Kidney capillary endothelial cell (primary cell): Measurements from ENCODE around the gene FAM163B.

Experiments
- DNase-seq: peaks from one replicate; pipeline ENCODE4 v3.0.0-alpha.2; 2018; ENCODE audit warnings: low spot score

FAM163B gene

DNA sequence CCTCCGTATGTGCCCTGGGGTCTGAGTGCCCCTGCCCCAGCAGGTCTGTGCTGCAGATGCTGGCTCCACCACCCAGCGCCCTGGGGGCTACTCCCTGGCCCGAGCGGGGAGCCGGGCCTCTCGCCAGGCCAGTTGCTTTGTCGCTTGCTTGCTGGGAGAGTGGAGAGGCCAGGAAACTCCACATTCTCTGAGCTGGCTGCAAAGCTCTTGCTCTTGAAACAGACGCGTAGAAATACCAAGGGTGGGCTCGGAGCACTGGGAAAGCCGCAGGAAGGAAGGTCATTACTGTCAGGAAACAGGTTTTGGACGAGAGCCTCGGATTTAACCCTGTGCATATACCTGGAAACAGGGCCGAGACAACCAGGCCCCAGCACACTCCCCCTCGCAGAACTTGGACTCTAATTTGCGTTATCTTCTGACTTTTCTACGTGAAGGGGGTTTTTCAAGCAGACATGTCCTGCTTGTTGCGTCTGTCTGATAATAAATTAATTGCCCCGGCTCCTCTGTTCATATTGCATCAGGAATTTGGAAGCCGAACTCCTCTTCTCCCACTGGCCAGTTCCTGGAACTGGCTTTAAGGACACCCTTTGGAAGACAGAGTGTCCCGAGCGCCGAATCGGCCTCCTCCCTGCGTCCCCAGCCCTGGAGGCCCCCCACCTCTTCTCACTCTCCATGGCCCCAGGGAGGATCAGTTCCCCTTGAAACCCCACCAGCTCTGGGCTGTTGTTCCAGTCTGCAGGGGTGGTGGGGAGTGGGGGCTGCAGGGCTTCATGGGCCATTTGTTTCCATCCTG lies 63.5 kb downstream of the FAM163B start:
- DNase-seq = peak; percentile 68

DNA sequence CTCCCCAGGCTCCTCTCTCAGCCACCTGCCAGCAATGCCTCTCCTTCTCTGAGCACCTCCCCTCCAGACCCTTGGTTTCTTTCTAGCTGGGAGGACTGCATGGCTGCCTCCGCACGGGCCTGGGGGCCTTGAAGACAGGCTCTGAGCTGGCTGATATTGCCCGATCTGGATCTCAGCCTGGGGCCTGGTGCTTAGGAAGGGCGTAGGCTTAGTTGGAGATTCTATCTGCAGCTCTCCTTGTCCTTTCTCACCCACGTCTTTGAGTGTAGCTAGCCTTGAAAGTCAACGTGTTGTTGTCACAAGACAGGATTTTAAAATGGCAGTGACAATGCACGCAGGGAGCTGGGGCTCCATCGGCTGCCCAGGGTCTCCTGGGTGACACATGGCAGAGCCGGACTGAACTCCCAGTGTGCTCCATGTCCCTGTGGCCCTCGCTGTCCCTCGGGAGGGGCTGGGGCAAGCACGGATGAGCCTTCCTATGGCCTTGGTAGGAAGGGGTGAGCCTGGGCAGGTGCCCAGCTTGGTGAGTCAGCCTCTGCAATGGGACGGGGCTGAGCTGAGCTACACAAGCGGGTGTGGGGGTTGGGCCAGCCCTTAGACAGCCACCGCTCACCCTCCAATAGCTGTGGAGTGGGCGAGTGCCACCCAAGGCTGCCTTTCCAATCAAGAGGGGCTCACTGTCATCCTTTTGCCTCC lies 65.3 kb downstream of the FAM163B start:
- no peak for DNase-seq

DNA sequence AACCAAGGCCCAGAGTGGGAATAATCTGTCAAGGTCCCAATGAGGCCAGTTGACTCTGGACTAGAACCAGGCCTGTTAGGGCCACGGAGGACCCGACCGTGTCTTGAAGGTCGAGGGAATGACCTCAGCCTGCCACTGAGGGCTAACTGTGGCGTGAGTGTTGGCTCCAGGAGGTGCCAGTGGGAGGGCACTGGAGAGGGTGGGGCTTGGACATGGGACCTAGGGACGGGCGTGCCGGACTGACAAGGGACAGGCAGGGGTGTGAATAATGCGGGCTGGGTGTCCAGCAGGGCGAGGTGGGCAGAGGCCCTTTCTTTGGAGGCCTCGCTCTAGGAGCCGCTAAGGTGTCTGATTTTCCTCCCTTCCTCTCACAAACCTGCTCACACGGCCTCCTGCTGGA lies 67.2 kb downstream of the FAM163B start:
- DNase-seq = no peak

DNA sequence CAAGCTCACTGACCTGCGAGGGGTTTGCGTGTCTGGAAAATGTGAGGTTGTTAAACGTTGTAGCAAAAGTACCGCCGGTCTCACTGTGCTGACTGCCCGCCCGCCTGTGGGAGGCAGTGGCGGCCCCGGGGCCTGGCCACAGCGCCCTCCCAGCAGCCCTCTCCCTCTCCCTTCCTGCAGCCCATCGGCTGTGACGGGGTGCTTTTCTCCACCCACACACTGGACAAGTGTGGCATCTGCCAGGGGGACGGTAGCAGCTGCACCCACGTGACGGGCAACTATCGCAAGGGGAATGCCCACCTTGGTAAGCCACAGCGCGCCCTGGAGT lies 68.5 kb downstream of the FAM163B start:
- DNase-seq = no peak

DNA sequence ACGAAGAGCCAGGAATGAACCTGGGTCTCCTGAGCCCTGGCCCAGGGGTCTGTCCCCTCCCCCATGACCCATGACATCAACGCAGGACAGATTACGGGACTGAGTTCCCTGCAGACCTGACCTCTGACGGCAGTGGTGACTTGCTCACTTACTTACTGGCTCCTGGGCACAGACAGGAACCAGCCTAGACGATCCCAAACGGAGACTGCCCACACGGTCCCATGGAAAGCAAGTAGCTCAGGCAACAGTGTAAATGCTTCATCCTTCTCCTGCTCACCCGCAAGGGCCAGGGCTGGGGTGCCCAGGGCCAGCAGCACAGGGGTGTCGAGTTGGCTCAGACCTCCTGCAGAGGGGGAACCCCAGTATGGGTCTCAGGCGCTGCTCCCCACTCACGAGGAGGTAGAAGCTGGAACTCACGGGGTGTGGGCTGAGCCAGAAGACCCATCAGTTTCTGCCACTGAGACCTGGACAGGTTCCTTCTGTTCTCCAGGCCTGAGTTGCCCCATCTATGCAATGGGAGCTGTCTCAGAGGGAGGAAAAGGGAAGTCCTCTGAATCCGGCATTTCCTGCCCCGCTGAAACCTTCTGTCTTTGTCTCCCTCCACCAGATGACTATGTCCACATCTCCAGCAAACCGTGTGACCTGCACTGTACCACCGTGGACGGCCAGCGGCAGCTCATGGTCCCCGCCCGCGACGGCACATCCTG lies 69.0 kb downstream of the FAM163B start:
- DNase-seq = peak; percentile 82

DNA sequence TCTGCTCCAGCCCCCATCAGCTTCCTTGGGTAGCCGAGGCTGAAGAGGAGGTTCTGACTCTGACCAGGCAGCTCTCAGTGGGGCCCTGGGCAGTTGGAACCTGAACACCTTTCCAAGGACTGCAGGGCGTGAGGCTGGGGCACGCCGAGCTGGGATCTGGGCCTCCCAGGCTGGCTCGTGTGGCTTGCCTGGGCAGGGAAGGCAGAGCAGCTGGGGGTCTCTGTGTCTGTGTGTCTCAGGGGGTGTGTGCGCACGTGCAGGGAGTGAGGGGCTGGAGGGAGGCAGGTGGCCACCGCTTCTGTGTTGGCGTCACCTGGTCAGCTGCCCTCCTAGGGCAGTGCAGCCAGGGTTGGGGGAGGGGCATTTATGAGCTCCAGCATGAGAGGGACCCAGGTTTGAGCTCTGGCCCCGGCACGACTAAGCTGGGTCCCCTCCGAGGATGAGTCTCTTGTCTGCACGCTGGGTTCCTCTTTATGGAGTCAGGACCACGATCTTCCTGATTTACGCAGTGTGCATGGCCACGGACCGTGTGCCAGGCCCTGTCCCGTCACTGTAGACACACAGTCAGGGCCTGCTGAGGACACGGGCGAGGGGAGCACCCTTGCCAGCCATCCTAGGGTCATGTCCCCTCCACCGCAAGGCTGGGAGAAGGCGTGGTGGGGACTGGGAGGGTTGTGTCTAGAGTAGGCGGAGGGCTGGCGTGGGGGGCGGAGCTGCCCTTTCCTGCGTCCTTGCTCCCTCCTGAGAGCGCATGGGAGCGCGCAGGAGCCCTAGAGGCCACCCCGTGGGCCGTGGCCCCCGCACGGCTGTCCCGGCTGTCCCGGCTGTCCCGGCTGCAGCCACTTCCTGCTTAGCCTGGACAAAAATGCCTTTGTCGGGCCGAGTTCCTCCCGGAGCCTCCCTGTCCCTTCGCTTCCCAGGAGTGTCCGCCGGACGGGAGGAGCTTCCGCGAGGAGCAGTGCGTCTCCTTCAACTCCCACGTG lies 70.0 kb downstream of the FAM163B start:
- peak; percentile 68 for DNase-seq

DNA sequence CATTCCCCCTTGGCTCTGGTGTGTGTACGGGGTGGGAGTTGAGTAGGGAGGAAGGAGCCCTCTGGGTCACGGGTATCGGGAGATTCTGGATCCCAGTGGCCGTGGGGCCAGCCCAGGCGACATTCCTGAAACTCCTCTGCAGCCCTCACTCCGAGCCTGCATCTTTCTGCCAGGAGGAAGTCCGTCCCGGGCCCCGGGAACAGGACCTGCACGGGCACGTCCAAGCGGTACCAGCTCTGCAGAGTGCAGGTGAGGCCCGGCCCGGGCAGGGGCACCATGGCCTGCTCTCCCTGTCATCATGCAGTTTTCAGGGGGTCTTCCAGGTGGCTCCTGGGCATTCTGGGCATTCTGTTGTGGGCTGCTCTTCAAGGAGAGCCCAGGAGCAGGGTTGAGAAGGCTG lies 71.0 kb downstream of the FAM163B start:
- DNase-seq = no peak

DNA sequence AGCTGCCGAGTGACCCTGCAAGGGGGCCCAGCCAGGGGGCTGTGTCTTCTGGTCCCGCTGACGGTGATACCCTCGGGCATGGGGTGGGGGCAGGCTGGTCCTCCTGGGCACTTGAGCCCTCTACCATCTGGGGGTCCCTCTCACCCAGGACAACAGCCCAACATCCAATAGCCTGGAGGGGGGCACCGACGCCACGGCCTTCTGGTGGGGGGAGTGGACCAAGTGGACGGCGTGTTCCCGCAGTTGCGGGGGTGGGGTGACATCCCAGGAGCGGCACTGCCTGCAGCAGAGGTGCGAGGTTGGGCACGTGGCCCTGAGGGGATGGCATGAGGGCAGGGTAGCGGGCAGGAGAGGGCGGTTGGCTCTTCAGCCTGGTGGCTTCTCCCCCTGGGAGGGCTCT lies 71.9 kb downstream of the FAM163B start:
- DNase-seq = no peak

DNA sequence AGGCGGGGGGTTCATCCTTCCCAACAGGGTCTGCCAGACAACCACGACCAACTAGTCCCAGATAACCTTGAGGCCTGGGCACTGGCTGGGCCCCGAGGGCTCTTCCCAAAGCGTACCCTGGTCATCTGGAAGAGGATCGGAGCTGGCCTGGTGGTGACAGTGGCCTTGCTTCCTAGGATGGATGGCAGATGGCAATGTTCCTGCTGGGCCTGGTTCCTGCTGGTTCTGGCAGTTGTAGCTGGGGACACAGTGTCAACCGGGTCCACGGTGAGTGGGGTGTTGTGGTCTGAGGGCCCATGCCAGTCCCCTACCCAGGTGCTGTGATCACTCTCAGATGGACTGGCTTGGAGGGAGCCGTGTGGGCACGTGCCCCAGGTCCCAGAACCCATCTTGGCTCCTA lies 72.7 kb downstream of the FAM163B start:
- no peak for DNase-seq

DNA sequence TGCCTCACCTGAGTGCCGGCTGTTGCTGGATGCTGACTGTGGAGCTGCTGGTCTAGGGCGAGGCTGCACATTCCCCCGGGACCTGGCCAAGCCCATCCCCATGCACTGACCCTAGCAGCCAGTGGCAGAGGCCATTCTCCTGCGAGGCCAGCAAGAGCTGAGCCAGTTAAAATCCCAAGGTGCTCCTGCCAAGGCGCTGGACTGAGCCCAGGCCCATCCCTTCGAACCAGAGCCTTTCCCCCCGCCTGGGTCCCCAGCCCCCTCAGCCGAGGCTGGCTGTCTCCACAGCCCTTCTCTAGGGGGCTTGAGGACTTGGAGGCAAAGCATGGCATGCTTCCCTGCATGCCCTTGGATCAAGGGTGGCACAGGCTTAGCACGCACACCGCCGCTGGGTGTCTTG lies 73.1 kb downstream of the FAM163B start:
- DNase-seq = no peak

DNA sequence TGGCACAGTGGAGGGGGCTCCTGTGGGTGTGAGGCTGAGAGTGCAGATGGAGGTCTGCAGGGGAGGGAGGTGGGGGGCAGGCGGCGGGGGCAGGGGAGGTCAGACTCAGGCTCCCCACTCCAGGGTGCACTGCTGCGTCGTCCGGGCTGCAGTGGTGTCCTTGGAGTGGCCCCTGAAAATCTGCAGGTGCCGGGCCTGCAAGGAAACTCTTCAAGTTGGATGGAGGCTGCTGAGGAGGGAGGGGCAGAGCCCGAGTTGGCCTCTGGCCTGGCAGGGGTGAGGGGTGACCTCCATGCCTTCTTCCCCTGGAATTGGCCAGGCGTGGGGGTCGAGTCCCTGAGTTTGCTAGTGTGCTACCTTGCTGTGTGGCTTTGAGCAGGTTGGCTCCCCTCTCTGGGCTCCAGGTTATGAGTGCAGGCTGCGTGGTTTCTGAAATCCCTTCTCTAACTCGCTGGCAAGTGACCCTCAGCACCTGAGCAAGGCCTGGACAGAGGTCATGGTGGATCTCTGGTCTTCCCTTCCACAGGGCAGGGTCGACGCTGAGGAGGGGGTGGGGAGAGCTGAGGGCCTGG lies 73.8 kb downstream of the FAM163B start:
- no peak for DNase-seq

DNA sequence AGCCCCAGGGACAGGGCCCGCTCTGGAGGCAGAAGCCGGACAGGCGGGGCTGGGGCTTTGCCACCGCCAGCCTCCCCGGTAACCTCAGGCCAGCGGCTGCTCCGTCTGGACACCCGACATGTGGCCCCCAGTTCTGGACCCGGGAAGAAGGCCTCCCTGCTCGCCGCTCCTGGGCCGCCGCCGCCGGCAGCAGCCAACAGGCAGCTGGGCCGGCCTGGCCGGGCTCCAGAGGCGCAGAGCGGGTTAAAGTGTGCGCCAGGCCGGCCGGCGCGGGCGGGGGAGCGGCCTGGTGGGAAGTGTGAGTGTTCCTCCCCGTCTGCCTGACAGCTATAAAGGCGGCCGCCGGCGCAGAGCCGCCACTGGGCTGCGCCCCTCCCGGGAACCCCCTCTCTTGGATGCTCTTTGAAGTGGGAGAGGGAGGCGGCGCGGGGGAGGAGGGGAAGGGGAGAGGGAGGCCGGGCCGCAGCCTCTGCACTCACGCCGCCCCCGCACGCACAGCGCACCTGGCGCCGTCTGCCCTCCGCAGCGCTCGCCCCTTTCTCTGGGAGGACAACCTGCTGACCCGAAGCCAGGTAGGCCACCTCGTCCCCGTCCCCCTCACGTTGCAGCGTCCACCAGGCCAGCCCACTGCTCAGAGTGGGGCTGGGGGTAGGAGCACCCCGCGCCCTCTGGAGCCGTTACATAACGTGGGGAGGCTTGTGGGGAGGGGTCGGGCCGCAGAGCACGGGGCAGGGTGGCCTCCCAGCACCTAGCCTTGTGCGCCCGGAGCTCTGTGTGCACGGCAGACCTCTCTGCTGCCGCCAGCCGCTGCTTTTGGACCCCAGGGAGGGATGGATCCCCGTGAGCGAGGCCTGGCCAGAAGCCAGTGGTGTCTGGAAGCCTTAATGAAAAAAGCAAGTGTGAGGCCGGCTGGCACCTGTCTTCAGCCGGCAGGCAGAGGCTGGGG lies 74.6 kb downstream of the FAM163B start, which contains the start of gene ADAMTSL2:
TSS of gene ADAMTSL2 (plus strand) at position 359 of the 946 bp plus-strand sequence. CDS start 2,009 bp downstream, outside the sequence.
- peak; percentile 61 for DNase-seq

DNA sequence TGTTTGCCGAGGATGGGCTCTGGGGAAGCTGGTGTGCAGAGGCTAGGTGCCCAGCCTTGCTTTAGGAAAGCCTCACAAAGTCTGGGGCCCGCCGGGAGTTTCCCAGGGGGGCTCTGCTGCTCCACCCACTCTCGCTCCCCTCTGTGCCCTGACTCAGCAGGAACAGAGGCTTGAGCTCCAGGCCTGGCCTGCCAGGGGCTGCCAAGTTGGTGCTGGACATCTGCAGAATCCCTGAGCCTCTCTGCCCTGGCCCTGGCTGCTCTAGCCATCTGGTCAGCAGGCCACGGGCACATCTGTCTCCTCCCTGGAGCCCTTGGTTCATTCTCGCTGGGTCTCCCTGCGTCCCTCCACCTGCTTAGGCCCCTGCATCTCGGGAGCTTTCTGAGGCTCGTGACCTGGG lies 75.3 kb downstream of the FAM163B start:
- DNase-seq = no peak

DNA sequence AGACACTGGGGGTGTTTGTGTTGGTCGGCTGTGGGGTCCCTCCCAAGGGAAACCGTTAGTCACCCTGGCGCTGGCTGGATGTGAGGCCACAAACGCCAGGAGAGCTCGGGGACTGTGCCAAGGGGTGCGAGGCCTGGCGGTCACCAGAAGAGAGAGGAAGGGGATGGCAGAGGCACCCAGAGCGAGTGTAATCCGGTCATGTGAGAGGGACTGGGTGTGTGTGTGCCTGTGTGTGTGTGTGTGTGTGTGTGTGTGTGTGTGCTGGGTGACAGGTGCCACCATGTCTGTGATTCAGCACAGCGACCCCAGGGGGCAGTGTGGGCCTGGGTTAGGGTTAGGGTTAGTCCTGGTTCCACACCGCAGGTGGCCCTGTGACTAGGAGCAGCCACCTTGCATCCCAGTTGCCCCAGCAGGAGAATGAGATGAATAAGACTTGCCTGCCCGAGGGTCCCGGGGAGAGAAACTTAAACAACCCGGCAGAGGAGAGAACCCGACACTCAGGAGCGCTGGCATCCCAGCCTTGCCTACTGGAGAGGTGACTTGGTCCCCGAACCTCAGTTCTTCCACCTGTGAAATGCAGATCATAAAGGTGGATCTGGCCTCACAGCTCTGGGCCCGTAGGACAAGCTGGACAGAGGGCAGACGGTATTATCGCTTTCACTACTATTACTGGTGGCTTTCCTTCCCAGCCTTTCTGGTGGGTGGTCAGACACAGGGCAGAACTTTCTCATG lies 76.1 kb downstream of the FAM163B start:
- peak; percentile 52 for DNase-seq

DNA sequence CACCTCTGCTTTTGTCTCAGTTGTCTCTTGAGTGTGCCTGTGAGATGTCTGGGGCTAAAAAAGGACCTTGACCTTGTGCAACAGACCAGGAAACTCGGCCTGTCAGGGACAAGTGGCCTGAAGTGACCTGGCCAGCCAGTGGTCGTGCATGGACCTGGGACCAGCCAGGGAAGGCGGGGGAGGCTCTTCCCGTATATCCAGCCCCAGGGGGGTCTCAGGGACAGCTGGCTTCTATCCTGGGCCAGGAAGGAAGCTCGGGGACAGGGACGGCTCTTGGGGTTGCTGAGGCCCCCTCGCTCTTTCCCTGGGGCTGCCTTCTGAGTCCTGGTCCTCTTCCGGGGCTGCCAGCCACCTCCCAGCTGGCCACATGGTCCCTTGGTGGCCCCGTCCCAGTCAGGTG lies 77.9 kb downstream of the FAM163B start:
- no peak for DNase-seq

DNA sequence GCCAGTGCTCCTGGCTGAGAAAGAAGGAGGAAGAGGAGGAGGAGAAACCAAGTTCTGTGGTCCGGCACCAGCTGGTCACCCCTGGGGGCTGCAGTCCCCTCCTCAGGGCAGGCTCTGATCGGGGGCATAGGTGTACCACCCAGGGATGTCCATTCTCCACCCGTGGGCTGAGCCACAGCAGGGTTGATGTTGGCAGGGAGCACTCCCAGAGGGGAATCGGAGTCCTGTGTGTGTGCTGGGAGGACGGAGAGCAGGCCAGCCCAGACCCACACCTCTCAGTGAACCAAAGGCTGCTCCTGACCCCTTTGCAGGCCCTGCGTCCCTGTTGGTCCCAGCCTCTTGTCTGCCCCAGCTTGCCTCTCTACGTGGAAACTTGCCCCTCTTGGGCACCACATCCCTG lies 79.3 kb downstream of the FAM163B start:
- no peak for DNase-seq

DNA sequence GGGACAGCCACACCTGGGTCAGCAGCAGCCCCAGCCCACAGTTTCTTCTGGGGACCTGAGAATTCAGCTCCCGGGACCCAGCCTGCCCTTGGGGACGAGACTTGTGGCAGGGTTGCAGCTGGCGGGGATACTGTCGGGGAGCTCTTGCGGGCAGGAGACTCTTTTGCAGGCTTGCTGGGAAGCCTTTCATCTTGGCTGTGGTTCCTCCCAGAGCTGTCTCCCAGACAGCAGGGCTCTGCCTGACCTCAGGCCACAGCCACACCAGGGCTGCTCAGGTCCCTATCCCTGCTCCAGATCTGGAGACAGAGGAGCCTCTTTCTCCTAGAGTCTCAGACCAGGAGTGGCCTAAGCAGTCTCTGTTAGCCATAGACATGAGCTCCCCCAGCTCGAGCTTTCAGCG lies 79.7 kb downstream of the FAM163B start:
- no peak for DNase-seq

DNA sequence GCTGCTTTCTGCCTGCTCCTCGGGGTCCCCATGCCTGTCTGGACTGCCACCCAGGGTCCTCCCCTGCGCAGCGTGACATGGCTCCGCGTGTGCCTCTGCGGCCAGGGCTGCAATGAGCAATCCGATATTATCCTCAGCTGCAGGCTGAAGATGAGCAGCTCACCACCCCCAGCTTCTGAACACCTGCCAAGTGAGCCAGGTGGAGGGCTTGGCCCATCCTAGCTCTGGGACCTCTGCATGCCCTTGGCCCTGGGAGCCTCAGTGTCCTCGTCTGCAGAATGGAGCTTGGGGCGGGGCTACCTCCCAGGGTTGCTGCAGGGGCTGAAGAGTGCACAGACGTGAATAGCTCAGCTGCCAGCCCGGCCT lies 80.3 kb downstream of the FAM163B start:
- no peak for DNase-seq

DNA sequence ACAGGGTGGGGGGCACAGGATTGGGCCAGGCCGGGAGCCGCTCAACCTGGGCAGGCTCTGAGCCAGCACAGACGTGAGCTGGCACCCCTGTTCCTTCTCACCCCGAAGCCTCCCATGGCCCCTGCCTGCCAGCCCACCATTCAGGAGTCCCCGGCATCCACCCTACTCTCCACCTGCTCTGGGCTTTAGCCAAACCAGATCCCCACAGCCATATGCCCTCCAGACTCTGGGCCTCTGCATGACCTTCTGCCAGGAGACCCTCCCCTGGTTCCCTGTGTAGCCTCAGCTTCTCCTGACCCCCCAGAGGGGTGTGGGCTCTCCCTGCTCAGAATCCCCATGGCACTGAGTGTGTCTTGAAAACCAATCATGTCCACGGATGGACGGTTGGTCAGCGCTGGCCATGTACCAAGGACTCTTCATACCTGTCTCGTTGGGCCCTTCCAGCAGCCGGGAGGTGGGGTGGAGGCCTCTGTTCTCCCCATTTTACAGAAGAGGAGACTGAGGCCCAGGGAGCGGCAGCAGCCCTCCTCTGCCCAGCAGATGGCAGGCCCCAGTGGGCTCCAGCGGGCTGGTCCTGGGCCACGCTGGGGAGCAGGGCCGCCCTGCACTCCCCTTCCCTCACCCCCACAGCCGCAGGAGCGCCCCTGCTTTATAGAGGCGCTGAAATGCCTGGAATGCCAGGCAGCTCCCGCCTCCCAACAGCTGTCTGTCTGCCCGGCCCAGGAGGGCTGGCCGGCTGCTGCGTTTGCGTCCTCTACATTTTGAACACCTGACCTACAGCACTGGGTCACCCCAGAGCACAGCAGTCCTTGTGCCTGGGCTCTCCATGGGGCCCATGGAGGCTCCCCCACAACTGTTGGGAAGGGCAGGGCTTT lies 81.0 kb downstream of the FAM163B start:
- no peak for DNase-seq
